GM19397 (cell line): ENCODE results near the gene XAGE2.
"Not testable (repeated sequence)": the region's sequence is repeated elsewhere in the genome, so short reads cannot be mapped to it uniquely, and the experiment has no call there.

ENCODE experiments used
- ATAC-seq: cut with Tn5 transposase; IDR thresholded peaks from one replicate; pipeline ENCODE4 v1.9.1; 2021; ENCODE audit warnings: mild to moderate bottlenecking, moderate library complexity; ENCODE audit not compliant: unreplicated experiment

XAGE2 gene, protein sequence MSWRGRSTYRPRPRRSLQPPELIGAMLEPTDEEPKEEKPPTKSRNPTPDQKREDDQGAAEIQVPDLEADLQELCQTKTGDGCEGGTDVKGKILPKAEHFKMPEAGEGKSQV

DNA sequence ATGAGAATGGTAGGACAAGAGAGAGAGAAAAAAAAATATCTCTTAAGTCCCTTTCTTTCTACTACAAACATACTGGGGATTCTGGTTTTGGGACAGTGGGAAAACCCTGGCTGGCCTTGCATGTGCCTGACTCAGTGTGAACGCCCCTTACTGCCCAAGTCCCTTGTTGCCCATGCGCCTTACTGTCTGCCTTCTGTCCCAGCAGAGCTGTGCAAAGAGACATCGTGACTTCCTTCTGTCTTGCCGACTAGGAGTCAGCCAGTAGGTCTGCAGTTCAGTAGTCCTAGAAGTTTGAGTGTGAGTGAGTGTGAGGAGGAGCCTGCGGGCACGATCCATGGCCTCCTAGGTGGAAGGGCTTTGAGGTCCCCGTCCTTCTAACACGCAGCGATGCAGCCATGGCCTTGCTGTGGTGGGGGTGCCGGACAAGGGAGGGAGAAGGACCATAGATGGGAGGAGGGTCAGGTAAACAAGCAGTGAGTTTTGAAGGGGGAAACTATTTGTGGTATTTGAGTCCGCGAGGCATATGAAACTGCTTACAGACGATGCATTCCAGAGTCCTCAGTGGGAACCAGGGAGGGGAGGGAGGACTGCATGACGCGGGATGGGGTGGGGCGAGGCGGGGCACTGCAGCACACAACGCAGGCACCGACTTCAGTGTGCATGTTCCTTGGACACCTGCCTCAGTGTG, at the start of gene XAGE2:
Gene XAGE2 (plus strand): TSS at position 654 of the 688 bp plus-strand sequence. CDS start 994 bp downstream, outside the sequence.
- ATAC-seq, result no peak

- no peak for ATAC-seq
Measured at GRCh38 chrX:52337410-52337809, 31.4 kb upstream of the XAGE2 start.

GRCh38 chrX:52341493-52341892, 27.3 kb upstream of the XAGE2 start:
- no peak for ATAC-seq

DNA sequence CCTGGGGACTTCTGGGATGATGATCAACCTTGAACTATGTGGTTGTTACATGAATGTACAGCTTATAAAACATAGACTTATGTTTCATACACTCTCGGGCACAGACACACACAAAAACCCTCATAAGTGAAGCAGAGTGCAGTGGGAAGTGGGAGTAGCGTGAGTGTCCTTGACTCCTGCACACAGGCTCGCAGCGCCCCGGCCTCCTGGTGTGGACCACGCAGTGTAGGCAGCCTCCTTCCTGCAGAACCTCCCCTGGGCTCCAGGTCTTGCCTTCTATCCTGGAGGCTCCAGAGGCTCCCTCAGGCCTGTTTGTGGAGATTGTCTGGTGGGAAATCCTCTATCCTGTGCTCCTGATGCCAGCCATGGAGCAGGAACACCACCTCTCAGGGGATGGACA, 25.7 kb upstream of the XAGE2 start:
- not testable (repeated sequence) for ATAC-seq

- not testable (repeated sequence) for ATAC-seq
Measured at GRCh38 chrX:52345402-52345801, 23.4 kb upstream of the XAGE2 start.

DNA sequence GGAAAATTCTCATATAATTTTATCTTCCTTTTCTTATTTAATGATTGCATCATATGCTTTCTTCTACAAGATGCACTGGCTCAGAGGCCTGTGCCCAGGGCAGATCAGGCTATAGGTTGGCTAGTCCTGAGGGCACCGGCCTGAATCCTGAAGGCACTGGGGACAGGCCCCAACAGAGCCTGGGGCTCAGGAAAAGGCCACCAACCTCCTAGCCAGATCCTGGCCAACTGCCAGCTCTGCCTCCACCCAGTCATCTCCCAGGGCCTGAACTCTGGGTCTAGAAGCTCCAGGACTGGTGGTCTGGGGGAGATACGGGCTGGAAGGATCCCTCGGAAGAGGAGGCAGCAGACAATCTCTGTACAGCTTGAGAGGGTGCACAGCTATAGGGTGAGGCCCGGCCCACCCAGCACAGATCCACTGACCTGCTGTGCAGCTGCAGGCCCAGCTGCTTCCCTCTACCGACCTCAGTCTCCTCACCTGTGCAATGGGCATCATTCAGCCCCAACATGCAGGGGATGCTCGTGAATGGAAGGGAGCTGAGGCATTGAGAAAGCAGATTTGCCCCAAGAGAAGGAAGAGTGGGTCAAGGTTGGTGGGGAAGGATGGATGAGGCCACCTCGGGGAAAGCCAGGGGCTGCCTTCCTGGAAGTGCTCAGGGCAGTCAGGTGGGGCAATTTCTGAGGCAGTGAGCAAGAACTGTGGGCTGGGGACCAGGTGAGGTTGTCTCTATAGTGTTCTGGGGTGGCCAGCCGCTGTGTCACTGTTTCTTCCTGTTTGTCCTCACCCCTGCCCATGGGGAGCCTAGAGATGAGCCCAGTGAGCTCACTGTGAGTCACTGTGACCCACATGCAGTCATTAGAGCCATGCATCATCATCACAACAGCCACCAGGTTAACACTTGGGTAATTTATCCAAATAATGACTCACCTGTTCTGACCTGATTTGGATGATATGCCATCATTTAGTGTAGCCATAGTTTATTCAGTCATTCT, 22.4 kb upstream of the XAGE2 start:
- no peak for ATAC-seq

DNA sequence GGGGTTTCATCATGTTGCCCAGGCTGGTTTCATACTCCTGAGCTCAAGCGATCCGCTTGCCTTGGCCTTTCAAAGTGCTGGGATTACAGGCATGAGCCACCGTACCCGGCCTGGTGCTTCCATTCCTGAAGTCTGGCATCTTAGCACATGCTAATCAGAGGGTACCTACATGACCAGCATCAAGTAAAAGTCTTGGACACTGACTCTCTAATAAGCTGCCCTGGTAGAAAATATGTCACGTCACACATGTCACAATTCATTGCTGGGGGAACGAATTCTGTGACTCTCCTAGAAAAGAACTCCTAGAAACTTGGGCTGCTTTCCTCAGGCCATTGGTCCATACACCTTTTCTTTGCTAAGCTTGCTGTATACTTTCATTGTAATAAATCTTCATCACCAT, 19.1 kb upstream of the XAGE2 start:
- ATAC-seq, result no peak

DNA sequence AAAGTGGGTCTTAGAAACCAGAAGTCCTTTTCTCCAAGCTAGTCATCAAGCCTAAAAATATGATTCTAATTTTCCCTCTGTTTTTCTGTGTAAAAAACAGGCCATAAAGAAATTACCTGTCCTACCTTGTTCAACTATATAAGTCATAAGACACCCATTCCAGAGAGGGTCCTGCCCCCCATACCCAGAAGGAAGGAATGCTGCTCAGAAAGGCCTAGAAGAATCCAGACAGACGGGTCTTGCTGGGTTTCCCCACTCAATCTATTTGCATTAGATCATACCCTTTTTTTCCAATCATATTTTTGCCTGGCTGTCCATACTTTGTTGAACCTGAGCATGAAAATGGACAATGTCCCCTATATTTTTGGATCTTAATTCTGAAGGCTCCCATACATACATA, 16.3 kb upstream of the XAGE2 start:
- no peak for ATAC-seq

GRCh38 chrX:52353838-52354237, 15.0 kb upstream of the XAGE2 start:
- ATAC-seq, result no peak

DNA sequence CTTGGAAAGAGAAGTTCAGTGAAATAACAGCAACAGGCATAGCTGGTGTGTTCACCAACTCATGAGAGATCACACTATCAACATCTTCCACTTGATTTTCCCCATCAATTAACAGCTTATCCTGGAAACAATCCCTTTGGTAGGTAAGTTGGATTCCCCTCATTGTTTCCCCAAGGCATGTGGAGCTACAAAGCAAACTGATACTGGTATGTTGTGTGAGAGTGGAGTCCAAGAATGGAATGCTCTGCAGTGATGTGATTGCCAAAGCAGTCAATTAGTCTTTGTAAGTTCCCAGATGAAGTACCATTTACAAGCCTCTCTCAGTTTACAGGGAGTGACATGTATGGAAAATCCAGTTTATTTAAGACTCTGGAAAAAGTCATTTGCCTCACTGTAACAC, 13.7 kb upstream of the XAGE2 start:
- no peak for ATAC-seq

GRCh38 chrX:52359614-52360232, 9.1 kb upstream of the XAGE2 start:
- no peak for ATAC-seq

DNA sequence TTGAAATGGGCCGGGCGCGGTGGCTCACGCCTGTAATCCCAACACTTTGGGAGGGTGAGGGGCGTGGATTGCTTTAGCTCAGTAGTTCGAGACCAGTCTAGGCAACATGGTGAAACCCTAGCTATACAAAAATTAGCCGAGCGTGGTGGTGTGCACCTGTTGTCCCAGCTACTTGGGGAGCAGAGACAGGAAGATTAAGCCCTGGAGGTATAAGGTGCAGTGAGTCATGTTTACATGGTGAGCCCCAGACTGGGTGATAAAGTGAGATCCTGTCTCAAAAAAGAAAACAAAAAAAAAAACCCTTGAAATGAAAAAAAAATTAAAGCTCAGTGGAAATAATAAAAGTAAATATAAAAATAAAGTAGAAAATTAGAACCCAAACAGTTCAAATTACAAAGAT, 6.9 kb upstream of the XAGE2 start:
- no peak for ATAC-seq

DNA sequence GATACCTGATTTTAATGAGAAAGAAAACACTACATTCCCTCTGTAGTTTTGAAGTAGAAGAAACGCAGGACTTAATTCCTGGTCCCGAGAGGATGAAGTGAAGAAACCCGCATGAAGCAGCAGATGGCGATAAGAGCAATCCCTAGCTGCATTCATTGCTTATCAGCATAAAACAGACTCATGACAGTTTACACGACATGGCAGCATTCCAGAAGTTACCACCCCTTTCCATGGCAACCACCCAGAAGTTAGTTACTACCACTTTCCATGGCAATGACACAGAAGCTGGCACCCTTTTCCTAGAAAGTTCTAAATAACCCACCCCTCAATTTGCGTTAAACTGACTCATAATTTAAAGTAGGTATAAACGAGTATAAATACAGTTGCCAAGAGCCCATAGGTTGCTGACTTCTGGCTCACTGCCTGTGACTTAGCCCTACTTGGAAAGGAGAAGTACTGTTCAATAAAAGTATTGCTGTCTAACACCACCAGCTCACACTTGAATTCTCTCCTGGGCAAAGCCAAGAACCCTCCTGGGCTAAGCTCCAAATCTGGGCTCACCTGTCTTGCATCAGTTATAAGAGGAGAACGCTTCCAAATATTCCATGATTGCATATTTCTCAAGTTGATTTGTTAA, 5.5 kb upstream of the XAGE2 start:
- no peak for ATAC-seq

DNA sequence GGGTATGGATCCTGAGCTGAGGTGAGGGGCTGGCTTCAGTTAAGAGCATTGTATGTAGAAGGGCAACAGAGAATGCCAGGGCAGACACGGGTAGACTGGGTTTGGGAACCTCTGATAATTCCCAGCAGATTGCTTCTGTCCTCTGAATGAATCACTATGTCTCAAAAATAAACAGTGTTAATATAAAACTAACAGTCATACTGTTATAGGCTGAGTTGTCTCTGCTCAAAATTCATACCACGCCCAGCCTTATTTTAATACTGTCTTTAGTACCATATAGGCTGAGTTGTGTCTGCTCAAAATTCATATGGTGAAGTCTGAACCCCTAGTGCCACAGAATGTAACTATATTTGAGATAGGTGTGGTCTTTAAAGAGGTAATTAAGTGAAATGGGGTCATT, 10.0 kb downstream of the XAGE2 start:
- no peak for ATAC-seq

DNA sequence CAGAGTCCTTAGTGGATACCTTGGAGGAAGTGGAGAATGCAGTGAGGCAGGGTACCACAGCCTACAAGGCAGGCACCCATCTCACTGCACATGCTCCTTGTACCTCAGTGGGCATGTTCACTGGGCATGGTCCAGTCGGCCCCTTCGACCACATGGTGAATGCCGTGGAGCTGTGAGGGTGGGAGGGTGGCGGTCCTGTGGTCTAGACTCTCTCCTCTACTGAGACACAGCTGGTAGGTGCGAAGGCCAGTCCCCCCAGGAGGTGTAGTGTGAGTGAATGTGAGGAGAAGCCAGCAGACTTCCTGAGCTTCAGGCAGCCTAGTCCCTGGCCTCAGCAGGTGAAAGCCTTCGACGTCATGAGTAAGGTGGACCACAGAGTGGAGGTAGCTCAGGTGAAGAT, 12.2 kb downstream of the XAGE2 start:
- no peak for ATAC-seq

DNA sequence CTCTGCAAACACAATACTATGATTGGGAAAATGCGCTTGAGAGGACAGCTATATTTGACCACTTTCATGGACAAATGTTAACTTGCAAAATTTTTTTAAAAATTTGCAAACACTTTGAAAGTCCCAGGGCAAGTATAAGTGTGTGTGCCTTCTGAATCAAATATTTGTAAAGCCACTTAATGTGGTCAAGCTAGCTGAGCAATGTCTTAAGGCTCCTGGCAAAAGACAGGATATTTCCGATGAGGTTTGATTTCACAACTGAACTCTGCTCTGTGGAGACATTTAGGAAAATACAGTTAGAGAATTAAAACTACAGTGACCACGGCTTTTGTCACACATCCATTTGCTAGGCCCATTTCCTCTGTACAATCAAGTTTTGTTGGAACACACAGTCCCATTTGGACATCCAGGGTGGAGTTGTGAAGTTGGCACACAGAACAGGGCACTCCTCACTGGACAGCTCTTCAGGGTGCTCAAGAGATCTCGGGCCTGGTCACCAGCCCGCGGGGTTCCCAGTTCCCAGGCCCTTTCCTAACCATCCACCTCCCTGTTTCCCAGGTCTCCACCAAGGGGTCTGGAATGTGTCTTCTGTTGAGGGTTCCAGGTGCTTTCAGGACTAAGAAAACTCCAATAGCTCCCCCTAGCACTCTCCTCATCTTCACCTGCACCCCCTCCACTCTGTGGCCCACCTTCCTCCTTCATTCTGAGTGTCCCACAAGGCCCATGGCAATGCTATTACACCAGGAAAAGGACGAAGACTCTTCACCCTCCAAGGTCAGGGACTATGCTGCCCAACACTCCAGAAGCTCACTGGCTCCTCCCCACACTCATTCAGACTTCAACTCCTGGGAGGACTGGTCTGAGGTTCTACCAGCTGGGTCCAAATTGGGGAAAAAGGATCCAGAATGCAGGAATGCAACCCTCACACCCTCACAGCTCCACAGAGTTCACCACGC, 41.9 kb downstream of the XAGE2 start:
- no peak for ATAC-seq

GRCh38 chrX:52415304-52415703, 46.5 kb downstream of the XAGE2 start:
- no peak for ATAC-seq

GRCh38 chrX:52416816-52417215, 48.0 kb downstream of the XAGE2 start:
- no peak for ATAC-seq

DNA sequence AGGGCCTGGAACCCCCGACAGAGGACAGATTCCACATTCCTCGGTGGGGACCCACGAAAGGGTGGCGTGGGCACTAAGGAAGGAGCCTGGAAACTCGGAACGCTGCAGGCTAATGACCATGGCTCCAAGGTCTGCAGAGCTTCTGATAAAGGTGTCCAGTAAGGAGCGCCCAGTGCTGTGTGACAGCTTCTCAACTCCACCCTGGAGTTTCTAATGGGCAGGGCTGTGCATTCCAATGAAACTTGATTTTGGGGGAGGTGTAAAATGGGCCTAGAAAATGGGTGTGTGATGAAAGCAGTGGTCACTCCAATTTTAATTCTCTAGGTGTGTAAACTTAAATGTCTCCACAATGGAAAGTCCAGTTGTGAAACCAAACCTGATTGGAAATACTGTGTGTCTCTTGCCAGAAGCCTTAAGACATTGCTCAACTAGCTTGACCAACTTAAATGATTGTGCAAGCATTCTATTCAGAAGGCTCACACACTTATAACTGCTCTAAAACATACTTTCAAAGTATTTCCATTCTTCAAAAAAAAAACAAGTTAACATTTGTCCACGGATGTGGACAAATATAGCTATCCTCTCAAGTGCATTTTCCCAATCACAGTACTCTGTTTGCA, 52.1 kb downstream of the XAGE2 start:
- no peak for ATAC-seq
